Neural progenitor cell (in vitro differentiated cells): ENCODE results near the gene CNN2. TPM values are rescaled to one million over a fixed set of nuclear protein-coding genes. Genes with fewer than 3 reads are reported as not detected.
A peak's percentile ranks its signal among the peaks of the same experiment; 100 is the strongest.

Source experiments
- DNase-seq: peaks from one replicate; pipeline ENCODE4 v3.0.0-alpha.2; 2016; ENCODE audit warnings: low spot score
- H2AFZ ChIP-seq: fragments of 200-600 bp; sonication (generic); replicated peaks from 2 replicates; pipeline ENCODE4 v1.6.1; 2016; ENCODE audit warnings: antibody characterized with exemption
- H3F3A ChIP-seq: fragments of 200-600 bp; sonication (generic); 2 replicates; pipeline ENCODE4 v1.6.1; 2016; ENCODE audit warnings: antibody characterized with exemption, low read depth
- H3K27ac ChIP-seq: fragments of 200-600 bp; sonication (generic); 2 replicates; pipeline ENCODE4 v1.5.1; 2016; ENCODE audit warnings: mild to moderate bottlenecking
- H3K27me3 ChIP-seq: fragments of 200-600 bp; sonication (generic); 2 replicates; pipeline ENCODE4 v1.6.1; 2016; ENCODE audit warnings: mild to moderate bottlenecking, moderate library complexity
- H3K36me3 ChIP-seq: fragments of 200-600 bp; sonication (generic); 2 replicates; pipeline ENCODE4 v1.5.1; 2016
- H3K4me1 ChIP-seq: fragments of 200-600 bp; sonication (generic); 2 replicates; pipeline ENCODE4 v1.6.1; 2016; ENCODE audit warnings: mixed run types
- H3K4me2 ChIP-seq: fragments of 200-600 bp; sonication (generic); 2 replicates; pipeline ENCODE4 v1.6.1; 2016
- H3K4me3 ChIP-seq: fragments of 200-600 bp; sonication (generic); 2 replicates; pipeline ENCODE4 v1.5.1; 2016
- H3K79me2 ChIP-seq: fragments of 200-600 bp; sonication (generic); 2 replicates; pipeline ENCODE4 v1.6.1; 2016; ENCODE audit warnings: low read depth
- H3K9ac ChIP-seq: fragments of 200-600 bp; sonication (generic); 2 replicates; pipeline ENCODE4 v1.6.1; 2016
- H3K9me3 ChIP-seq: fragments of 200-600 bp; sonication (generic); 2 replicates; pipeline ENCODE4 v1.5.1; 2016; ENCODE audit warnings: low read depth
- H4K20me1 ChIP-seq: fragments of 200-600 bp; sonication (generic); 2 replicates; pipeline ENCODE4 v1.6.1; 2016; ENCODE audit warnings: low read depth
- H3K27ac Mint-ChIP-seq: 3 replicates; pipeline ENCODE4 v1.8.0; 2021; ENCODE audit warnings: mixed read lengths
- H3K27me3 Mint-ChIP-seq: 2 replicates; pipeline ENCODE4 v1.8.0; 2022; ENCODE audit warnings: low read depth, mild to moderate bottlenecking, inconsistent platforms, moderate library complexity, mixed read lengths; ENCODE audit not compliant: insufficient read depth
- H3K36me3 Mint-ChIP-seq: 3 replicates; pipeline ENCODE4 v1.8.0; 2021; ENCODE audit warnings: mixed read lengths
- H3K4me1 Mint-ChIP-seq: 3 replicates; pipeline ENCODE4 v1.8.0; 2021; ENCODE audit warnings: mixed read lengths
- H3K4me3 Mint-ChIP-seq: 3 replicates; pipeline ENCODE4 v1.8.0; 2021; ENCODE audit warnings: mild to moderate bottlenecking, moderate library complexity, mixed read lengths
- H3K9me3 Mint-ChIP-seq: 3 replicates; pipeline ENCODE4 v1.8.0; 2020; ENCODE audit warnings: mixed read lengths
- EZH2 ChIP-seq: fragments of 200-600 bp; sonication (generic); IDR thresholded peaks from 2 replicates; pipeline ENCODE4 v1.6.1; 2017; ENCODE audit warnings: antibody characterized with exemption, mild to moderate bottlenecking, moderate library complexity
- EZH2phosphoT487 ChIP-seq: fragments of 200-600 bp; sonication (generic); IDR thresholded peaks from 2 replicates; pipeline ENCODE4 v1.6.1; 2017; ENCODE audit warnings: antibody characterized with exemption
- total RNA-seq: library from RNA; depleted of rRNA; stranded (reverse); fragments of >200 nt; gene quantifications from 2 replicates; pipeline ENCODE4 v1.2.3, GENCODE V29; 2015; ENCODE audit warnings: low replicate concordance
- TF ChIP-seq, protein P1 (sequence below): fragments of 200-600 bp; sonication (generic); IDR thresholded peaks from 2 replicates; pipeline ENCODE4 v1.5.1; 2017; ENCODE audit warnings: antibody characterized with exemption, mild to moderate bottlenecking

CNN2 gene
- total RNA-seq, 1 donor from 2014 or later: 131 TPM

- Histone ChIP-seq H3K27me3 (peaks cover 4% of the 10 kb centered on the region), H3K4me2 (peak overlapping the region; percentile 76), H3F3A (peaks cover 25% of the 10 kb centered on the region), H3K27ac (no peak overlapping the region), H3K36me3 (no peaks in the 10 kb centered on the region), H3K9me3 (no peaks in the 10 kb centered on the region), H4K20me1 (peaks cover 23% of the 10 kb centered on the region), H3K4me3 (peak overlapping the region; percentile 57), H3K9ac (no peak overlapping the region), H2AFZ (peak overlapping the region; percentile 84), H3K79me2 (no peaks in the 10 kb centered on the region), H3K4me1 (peaks cover 10% of the 10 kb centered on the region)
- H3K27ac Mint-ChIP-seq: no peak overlapping the region
- peaks cover 2% of the 10 kb centered on the region for H3K4me1 Mint-ChIP-seq
- H3K27me3 Mint-ChIP-seq: peaks cover 2% of the 10 kb centered on the region
- DNase-seq: no peak
- peak overlapping the region; percentile 63 for H3K4me3 Mint-ChIP-seq
- TF ChIP-seq EZH2phosphoT487 (no peak), EZH2 (no peak)
- TF ChIP-seq, protein P1, sequence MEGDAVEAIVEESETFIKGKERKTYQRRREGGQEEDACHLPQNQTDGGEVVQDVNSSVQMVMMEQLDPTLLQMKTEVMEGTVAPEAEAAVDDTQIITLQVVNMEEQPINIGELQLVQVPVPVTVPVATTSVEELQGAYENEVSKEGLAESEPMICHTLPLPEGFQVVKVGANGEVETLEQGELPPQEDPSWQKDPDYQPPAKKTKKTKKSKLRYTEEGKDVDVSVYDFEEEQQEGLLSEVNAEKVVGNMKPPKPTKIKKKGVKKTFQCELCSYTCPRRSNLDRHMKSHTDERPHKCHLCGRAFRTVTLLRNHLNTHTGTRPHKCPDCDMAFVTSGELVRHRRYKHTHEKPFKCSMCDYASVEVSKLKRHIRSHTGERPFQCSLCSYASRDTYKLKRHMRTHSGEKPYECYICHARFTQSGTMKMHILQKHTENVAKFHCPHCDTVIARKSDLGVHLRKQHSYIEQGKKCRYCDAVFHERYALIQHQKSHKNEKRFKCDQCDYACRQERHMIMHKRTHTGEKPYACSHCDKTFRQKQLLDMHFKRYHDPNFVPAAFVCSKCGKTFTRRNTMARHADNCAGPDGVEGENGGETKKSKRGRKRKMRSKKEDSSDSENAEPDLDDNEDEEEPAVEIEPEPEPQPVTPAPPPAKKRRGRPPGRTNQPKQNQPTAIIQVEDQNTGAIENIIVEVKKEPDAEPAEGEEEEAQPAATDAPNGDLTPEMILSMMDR: no peak
- H3K36me3 Mint-ChIP-seq: peaks cover 7% of the 10 kb centered on the region
- no peaks in the 10 kb centered on the region for H3K9me3 Mint-ChIP-seq
These were observed 56.8 kb downstream of the CNN2 start for GRCh38 chr19:1082928-1083816.

DNA sequence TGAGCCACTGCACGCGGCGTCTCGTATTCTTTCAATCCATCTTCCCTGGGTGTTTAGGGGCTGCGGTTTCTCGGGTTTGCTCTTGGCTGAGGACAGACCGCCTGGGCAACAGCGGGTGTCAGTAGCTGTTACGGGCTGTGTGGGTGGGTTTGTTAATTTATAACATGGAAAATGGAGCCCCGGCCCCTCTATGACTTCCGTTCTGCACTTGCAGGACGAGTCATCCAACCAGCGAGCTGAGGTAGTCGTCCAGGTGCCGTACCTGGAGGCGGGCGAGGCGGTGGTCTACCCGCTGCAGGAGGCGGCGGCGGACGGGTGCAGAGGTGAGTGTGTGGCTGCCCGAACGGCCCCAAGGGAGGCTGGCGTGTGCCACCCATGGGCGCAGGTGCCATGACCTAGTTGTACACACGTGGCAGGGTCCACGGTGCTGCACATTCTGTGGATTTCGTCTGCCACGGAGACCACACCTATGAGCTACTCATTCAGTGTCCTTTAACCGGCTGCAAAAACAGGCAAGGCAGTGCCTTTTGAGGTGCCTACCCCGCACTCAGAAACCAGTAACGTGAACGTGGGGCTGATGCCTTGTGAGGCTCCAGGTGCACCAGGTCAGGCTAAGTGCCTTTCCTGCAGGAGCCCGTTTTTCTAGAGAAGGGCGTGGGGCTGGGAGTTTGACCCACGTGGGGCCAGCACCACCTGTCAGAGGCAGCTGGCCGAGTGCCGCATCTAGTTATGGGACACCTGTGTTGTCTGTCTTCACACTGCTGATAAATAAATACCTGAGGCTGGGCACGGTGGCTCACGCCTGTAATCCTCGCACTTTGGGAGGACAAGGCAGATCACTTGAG, 57.8 kb downstream of the CNN2 start:
- peaks cover 4% of the 10 kb centered on the region for H3K27me3 ChIP-seq
- H3K79me2 ChIP-seq: no peaks in the 10 kb centered on the region
- H3K27ac ChIP-seq: no peak overlapping the region
- Mint-ChIP-seq H3K9me3 (no peaks in the 10 kb centered on the region), H3K27me3 (peaks cover 2% of the 10 kb centered on the region), H3K4me3 (no peak overlapping the region), H3K4me1 (peaks cover 2% of the 10 kb centered on the region), H3K36me3 (peaks cover 7% of the 10 kb centered on the region), H3K27ac (no peak overlapping the region)
- H3K9me3 ChIP-seq: no peaks in the 10 kb centered on the region
- DNase-seq: no peak
- no peaks in the 10 kb centered on the region for H3K36me3 ChIP-seq
- no peak overlapping the region for H3K4me2 ChIP-seq
- no peak overlapping the region for H3K4me3 ChIP-seq
- H3K9ac ChIP-seq: no peak overlapping the region
- H3K4me1 ChIP-seq: peaks cover 10% of the 10 kb centered on the region
- no peak overlapping the region for H2AFZ ChIP-seq
- H3F3A ChIP-seq: peaks cover 26% of the 10 kb centered on the region
- TF ChIP-seq, protein P1: no peak
- TF ChIP-seq EZH2phosphoT487 (no peak), EZH2 (no peak)
- H4K20me1 ChIP-seq: peaks cover 23% of the 10 kb centered on the region

DNA sequence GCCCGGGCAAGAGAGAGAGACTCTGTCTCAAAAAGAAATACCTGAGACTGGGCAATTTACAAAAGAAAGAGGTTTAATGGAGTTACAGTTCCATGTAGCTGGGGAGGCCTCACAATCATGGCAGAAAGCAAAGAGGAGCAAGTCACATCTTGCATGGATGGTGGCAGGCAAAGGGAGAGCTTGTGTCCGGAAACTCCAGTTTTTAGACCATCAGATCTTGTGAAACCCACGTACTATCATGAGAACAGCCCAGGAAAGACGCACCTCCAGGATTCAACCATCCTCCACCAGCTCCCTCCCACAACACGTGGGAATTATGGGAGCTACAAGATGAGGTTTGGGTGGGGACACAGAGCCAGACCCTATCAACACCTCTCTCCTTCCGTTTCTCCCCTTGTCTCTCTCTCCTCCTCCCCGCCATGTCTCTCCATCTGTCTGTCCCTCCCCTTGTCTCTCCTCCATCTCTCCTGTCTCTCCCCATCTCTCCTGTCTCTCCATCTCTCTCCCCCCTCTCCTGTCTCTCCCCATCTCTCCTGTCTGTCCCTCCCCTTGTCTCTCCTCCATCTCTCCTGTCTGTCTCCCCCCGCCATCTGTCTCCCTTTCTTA, 58.7 kb downstream of the CNN2 start:
- Histone ChIP-seq H3K4me1 (peaks cover 10% of the 10 kb centered on the region), H3K27ac (no peak overlapping the region), H2AFZ (no peak overlapping the region), H3K4me2 (no peak overlapping the region), H3F3A (peaks cover 22% of the 10 kb centered on the region), H3K27me3 (peaks cover 4% of the 10 kb centered on the region), H3K4me3 (no peak overlapping the region), H3K79me2 (no peaks in the 10 kb centered on the region), H3K9ac (no peak overlapping the region), H3K36me3 (no peaks in the 10 kb centered on the region), H4K20me1 (peaks cover 23% of the 10 kb centered on the region), H3K9me3 (no peaks in the 10 kb centered on the region)
- Mint-ChIP-seq H3K27ac (peak overlapping the region; percentile 16), H3K9me3 (no peaks in the 10 kb centered on the region), H3K27me3 (peaks cover 2% of the 10 kb centered on the region), H3K36me3 (peaks cover 7% of the 10 kb centered on the region), H3K4me3 (peak overlapping the region; percentile 36), H3K4me1 (peaks cover 2% of the 10 kb centered on the region)
- DNase-seq: no peak
- TF ChIP-seq EZH2phosphoT487: no peak
- TF ChIP-seq, protein P1: no peak
- TF ChIP-seq EZH2: no peak
